ENCODE data around the gene SLC4A4. TPM values are rescaled to one million over a fixed set of nuclear protein-coding genes. Genes with fewer than 3 reads are reported as not detected.

Gene SLC4A4
- polyA plus RNA-seq, 1 of the 3 experiments (the other 2 are of a cell fraction): not detected

DNA sequence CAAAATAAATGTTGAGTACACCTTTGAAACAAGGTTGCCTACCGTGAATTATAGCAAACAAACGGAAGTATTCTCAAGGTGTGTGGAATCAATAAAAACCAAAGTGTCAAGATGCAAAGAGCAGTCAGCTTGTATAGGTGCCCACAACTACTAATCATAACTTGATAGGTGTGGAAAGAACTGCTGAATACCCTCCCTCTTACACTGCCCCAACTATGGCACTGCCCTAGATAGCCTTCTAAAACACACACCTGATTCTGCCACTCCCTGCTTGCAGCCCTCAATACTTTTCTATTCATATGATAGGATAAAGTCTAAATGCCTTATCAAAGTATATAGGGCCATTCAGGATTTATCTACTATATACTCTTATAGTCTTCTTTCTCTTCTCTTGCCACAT lies 31.1 kb upstream of the SLC4A4 start:
- Histone ChIP-seq H3F3A (replicated peaks; ENCODE audit: insufficient read depth) (no peaks in the 10 kb centered on the region), H3K36me3 (replicated peaks in 1 of 2; ENCODE audit: control insufficient read depth in 1 of 2, insufficient read depth in 2 of 2, low read length in 1 of 2) (no peaks in the 10 kb centered on the region), H3K79me2 (ENCODE audit: insufficient read depth) (no peaks in the 10 kb centered on the region), H3K4me2 (no peak overlapping the region), H3K9ac (no peak overlapping the region), H4K20me1 (ENCODE audit: insufficient read depth) (no peaks in the 10 kb centered on the region), H3K4me3 (ENCODE audit: low read depth in 2 of 2, low read length in 1 of 2) (no peak overlapping the region), H3K27me3 (ENCODE audit: insufficient read depth) (no peaks in the 10 kb centered on the region), H3K9me2 (no peaks in the 10 kb centered on the region), H2AFZ (ENCODE audit: low read depth) (no peak overlapping the region), H3K9me3 (no peaks in the 10 kb centered on the region), H3K4me1 (ENCODE audit: control insufficient read depth in 1 of 2, insufficient read depth in 2 of 2, low read depth in 1 of 2, low read length in 1 of 2) (no peaks in the 10 kb centered on the region), H3K27ac (ENCODE audit: low read depth in 2 of 2, low read length in 1 of 2) (no peak overlapping the region)
- no peak for DNase-seq
- POLR2A ChIA-PET: no interaction called here
- CTCF ChIA-PET: no interaction called here
- TF ChIP-seq, protein P1, sequence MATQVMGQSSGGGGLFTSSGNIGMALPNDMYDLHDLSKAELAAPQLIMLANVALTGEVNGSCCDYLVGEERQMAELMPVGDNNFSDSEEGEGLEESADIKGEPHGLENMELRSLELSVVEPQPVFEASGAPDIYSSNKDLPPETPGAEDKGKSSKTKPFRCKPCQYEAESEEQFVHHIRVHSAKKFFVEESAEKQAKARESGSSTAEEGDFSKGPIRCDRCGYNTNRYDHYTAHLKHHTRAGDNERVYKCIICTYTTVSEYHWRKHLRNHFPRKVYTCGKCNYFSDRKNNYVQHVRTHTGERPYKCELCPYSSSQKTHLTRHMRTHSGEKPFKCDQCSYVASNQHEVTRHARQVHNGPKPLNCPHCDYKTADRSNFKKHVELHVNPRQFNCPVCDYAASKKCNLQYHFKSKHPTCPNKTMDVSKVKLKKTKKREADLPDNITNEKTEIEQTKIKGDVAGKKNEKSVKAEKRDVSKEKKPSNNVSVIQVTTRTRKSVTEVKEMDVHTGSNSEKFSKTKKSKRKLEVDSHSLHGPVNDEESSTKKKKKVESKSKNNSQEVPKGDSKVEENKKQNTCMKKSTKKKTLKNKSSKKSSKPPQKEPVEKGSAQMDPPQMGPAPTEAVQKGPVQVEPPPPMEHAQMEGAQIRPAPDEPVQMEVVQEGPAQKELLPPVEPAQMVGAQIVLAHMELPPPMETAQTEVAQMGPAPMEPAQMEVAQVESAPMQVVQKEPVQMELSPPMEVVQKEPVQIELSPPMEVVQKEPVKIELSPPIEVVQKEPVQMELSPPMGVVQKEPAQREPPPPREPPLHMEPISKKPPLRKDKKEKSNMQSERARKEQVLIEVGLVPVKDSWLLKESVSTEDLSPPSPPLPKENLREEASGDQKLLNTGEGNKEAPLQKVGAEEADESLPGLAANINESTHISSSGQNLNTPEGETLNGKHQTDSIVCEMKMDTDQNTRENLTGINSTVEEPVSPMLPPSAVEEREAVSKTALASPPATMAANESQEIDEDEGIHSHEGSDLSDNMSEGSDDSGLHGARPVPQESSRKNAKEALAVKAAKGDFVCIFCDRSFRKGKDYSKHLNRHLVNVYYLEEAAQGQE (IDR thresholded peaks at IDR 0.05; ENCODE audit: low read depth, low read length): no peak
- TF ChIP-seq, protein P2, sequence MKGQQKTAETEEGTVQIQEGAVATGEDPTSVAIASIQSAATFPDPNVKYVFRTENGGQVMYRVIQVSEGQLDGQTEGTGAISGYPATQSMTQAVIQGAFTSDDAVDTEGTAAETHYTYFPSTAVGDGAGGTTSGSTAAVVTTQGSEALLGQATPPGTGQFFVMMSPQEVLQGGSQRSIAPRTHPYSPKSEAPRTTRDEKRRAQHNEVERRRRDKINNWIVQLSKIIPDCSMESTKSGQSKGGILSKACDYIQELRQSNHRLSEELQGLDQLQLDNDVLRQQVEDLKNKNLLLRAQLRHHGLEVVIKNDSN (IDR thresholded peaks at IDR 0.05; ENCODE audit: borderline replicate concordance, low read depth): no peak
- no peak for TF ChIP-seq GATA2 (CRISPR knock-in tag; IDR thresholded peaks at IDR 0.05)
- no peak for TF ChIP-seq TCF12 (IDR thresholded peaks at IDR 0.05)
- TF ChIP-seq POLR2AphosphoS5 (IDR thresholded peaks at IDR 0.05; ENCODE audit: low read depth, low read length): no peak
- no peak for TF ChIP-seq JUND (IDR thresholded peaks at IDR 0.05)
- TF ChIP-seq, protein P3, sequence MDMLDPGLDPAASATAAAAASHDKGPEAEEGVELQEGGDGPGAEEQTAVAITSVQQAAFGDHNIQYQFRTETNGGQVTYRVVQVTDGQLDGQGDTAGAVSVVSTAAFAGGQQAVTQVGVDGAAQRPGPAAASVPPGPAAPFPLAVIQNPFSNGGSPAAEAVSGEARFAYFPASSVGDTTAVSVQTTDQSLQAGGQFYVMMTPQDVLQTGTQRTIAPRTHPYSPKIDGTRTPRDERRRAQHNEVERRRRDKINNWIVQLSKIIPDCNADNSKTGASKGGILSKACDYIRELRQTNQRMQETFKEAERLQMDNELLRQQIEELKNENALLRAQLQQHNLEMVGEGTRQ (IDR thresholded peaks at IDR 0.05; ENCODE audit: borderline replicate concordance, low read depth, low read length): no peak
- no peak for TF ChIP-seq NRF1 (IDR thresholded peaks at IDR 0.05; ENCODE audit: low read depth, low read length)
- TF ChIP-seq FOSL2 (IDR thresholded peaks at IDR 0.05; ENCODE audit: borderline replicate concordance, low read depth): no peak
- no peak for TF ChIP-seq RFX5 (IDR thresholded peaks at IDR 0.05; ENCODE audit: low read length)
- TF ChIP-seq CHD2 (IDR thresholded peaks at IDR 0.05; ENCODE audit: low read length, partially characterized antibody): no peak
- no peak for TF ChIP-seq MXI1 (IDR thresholded peaks at IDR 0.05; ENCODE audit: low read depth, low read length)
- TF ChIP-seq YY1 (IDR thresholded peaks at IDR 0.05; ENCODE audit: low read depth): no peak
- no peak for TF ChIP-seq EP300 (IDR thresholded peaks at IDR 0.05; ENCODE audit: borderline replicate concordance in 1 of 2, low read depth in 1 of 2, low read length in 1 of 2)
- TF ChIP-seq SIN3A (IDR thresholded peaks at IDR 0.05; ENCODE audit: borderline replicate concordance, low read depth, low read length): no peak
- no peak for TF ChIP-seq NFIC (IDR thresholded peaks at IDR 0.05; ENCODE audit: borderline replicate concordance)
- WGBS (ENCODE audit: low lambda C conversion rate): 16% methylated on average over 2 of the region's 2 CpGs
